Progenitor cell of endocrine pancreas (in vitro differentiated cells): Measurements from ENCODE around the gene RNF4. TPM values are rescaled to one million over a fixed set of nuclear protein-coding genes. Genes with fewer than 3 reads are reported as not detected.
"Not testable (repeated sequence)": the region's sequence is repeated elsewhere in the genome, so short reads cannot be mapped to it uniquely, and the experiment has no call there.

Source experiments
- DNase-seq: peaks from one replicate; pipeline ENCODE4 v3.0.0; 2021; ENCODE audit warnings: low spot score; ENCODE audit not compliant: unreplicated experiment
- H3K27ac Mint-ChIP-seq: 2 replicates; pipeline ENCODE4 v1.8.0; 2021; ENCODE audit warnings: mild to moderate bottlenecking, moderate library complexity, mixed read lengths
- H3K27me3 Mint-ChIP-seq: 2 replicates; pipeline ENCODE4 v1.8.0; 2021; ENCODE audit warnings: mixed read lengths
- H3K36me3 Mint-ChIP-seq: 2 replicates; pipeline ENCODE4 v1.8.0; 2022; ENCODE audit warnings: mixed read lengths; ENCODE audit not compliant: insufficient read depth
- H3K4me1 Mint-ChIP-seq: 2 replicates; pipeline ENCODE4 v1.8.0; 2021; ENCODE audit warnings: low read depth, mixed read lengths
- H3K4me3 Mint-ChIP-seq: 2 replicates; pipeline ENCODE4 v1.8.0; 2021; ENCODE audit warnings: low read depth, mild to moderate bottlenecking, moderate library complexity, mixed read lengths
- H3K9me3 Mint-ChIP-seq: 2 replicates; pipeline ENCODE4 v1.8.0; 2021; ENCODE audit warnings: low read depth, mixed read lengths
- CTCF ChIP-seq: fragments of 200-600 bp; sonication (generic); IDR thresholded peaks from one replicate; pipeline ENCODE4 v1.5.0; 2021; ENCODE audit warnings: antibody characterized with exemption, mild to moderate bottlenecking; ENCODE audit not compliant: unreplicated experiment
- total RNA-seq: library from RNA; stranded (reverse); gene quantifications from 2 replicates; pipeline ENCODE4 v1.2.1, GENCODE V29; 2021

The RNF4 gene
- total RNA-seq, 1 donor from 2014 or later: 44.2 TPM

- Mint-ChIP-seq H3K27ac (peak overlapping the region; percentile 15), H3K9me3 (no peaks in the 10 kb centered on the region), H3K36me3 (no peaks in the 10 kb centered on the region), H3K4me3 (peak overlapping the region; percentile 61), H3K27me3 (peaks cover 30% of the 10 kb centered on the region), H3K4me1 (peaks cover 3% of the 10 kb centered on the region)
- peak; percentile 57 for DNase-seq
- TF ChIP-seq CTCF: peak; percentile 58
Observed at GRCh38 chr4:2462218-2462991, 6.5 kb upstream of the RNF4 start.

GRCh38 chr4:2462992-2463762 lies 5.7 kb upstream of the RNF4 start:
- Mint-ChIP-seq H3K27me3 (peaks cover 27% of the 10 kb centered on the region), H3K4me3 (peak overlapping the region; percentile 67), H3K9me3 (no peaks in the 10 kb centered on the region), H3K27ac (no peak overlapping the region), H3K36me3 (no peaks in the 10 kb centered on the region), H3K4me1 (peaks cover 8% of the 10 kb centered on the region)
- TF ChIP-seq CTCF: no peak
- no peak for DNase-seq

GRCh38 chr4:2465032-2465431 lies 3.9 kb upstream of the RNF4 start:
- TF ChIP-seq CTCF: no peak
- Mint-ChIP-seq H3K9me3 (no peaks in the 10 kb centered on the region), H3K27me3 (peaks cover 24% of the 10 kb centered on the region), H3K27ac (no peak overlapping the region), H3K4me1 (peaks cover 13% of the 10 kb centered on the region), H3K4me3 (no peak overlapping the region), H3K36me3 (no peaks in the 10 kb centered on the region)
- DNase-seq: no peak

- H3K9me3 Mint-ChIP-seq, H3K4me3 Mint-ChIP-seq, H3K27ac Mint-ChIP-seq, DNase-seq, H3K36me3 Mint-ChIP-seq: not testable (repeated sequence)
- peaks cover 21% of the 10 kb centered on the region for H3K27me3 Mint-ChIP-seq
- peaks cover 18% of the 10 kb centered on the region for H3K4me1 Mint-ChIP-seq
Observed at GRCh38 chr4:2465544-2465943, 3.4 kb upstream of the RNF4 start.

GRCh38 chr4:2469192-2469984 lies 482 bp downstream of the RNF4 start:
- Mint-ChIP-seq H3K4me1 (peaks cover 21% of the 10 kb centered on the region), H3K4me3 (peak overlapping the region; percentile 95), H3K27me3 (peaks cover 2% of the 10 kb centered on the region), H3K27ac (peak overlapping the region; percentile 99), H3K36me3 (peaks cover 12% of the 10 kb centered on the region), H3K9me3 (no peaks in the 10 kb centered on the region)
- TF ChIP-seq CTCF: no peak
- no peak for DNase-seq
